Ishikawa (cell line): ENCODE results near the gene PTPRD.

Experiments
- CEBPB ChIP-seq: IDR thresholded peaks from 2 replicates; pipeline ENCODE4 v1.6.1; 2012
- CREB1 ChIP-seq: IDR thresholded peaks from 2 replicates; pipeline ENCODE4 v1.6.1; 2012; ENCODE audit warnings: low read depth
- EGR1 ChIP-seq: IDR thresholded peaks from 2 replicates; pipeline ENCODE4 v1.6.1; 2012
- EP300 ChIP-seq: IDR thresholded peaks from 2 replicates; pipeline ENCODE4 v1.6.1; 2012; ENCODE audit warnings: borderline replicate concordance
- FOXM1 ChIP-seq: IDR thresholded peaks from 2 replicates; pipeline ENCODE4 v1.6.1; 2012; ENCODE audit warnings: low read depth, borderline replicate concordance
- MAX ChIP-seq: IDR thresholded peaks from 2 replicates; pipeline ENCODE4 v1.6.1; 2012
- NFIC ChIP-seq: IDR thresholded peaks from 2 replicates; pipeline ENCODE4 v1.6.1; 2012
- RAD21 ChIP-seq: IDR thresholded peaks from 2 replicates; pipeline ENCODE4 v1.6.1; 2012; ENCODE audit warnings: low read depth
- REST ChIP-seq: IDR thresholded peaks from 2 replicates; pipeline ENCODE4 v1.6.1; 2012; ENCODE audit warnings: low read depth, mild to moderate bottlenecking
- TAF1 ChIP-seq: IDR thresholded peaks from 2 replicates; pipeline ENCODE4 v1.6.1; 2012; ENCODE audit warnings: low read depth, mild to moderate bottlenecking
- TCF12 ChIP-seq: IDR thresholded peaks from 2 replicates; pipeline ENCODE4 v1.6.1; 2012; ENCODE audit warnings: low read depth
- TEAD4 ChIP-seq: IDR thresholded peaks from 2 replicates; pipeline ENCODE4 v1.6.1; 2012
- USF1 ChIP-seq: IDR thresholded peaks from 2 replicates; pipeline ENCODE4 v1.6.1; 2012
- YY1 ChIP-seq: IDR thresholded peaks from 2 replicates; pipeline ENCODE4 v1.6.1; 2012; ENCODE audit warnings: low read depth
- ZBTB7A ChIP-seq: IDR thresholded peaks from 2 replicates; pipeline ENCODE4 v1.6.1; 2012; ENCODE audit warnings: low read depth

PTPRD gene

GRCh38 chr9:9614607-9615006 is 998.2 kb downstream of the PTPRD start:
- no peak for TF ChIP-seq ZBTB7A
- TF ChIP-seq EP300, result no peak
- no peak for TF ChIP-seq TEAD4
- no peak for TF ChIP-seq EGR1
- TF ChIP-seq TAF1, result no peak
- TF ChIP-seq NFIC, result no peak
- no peak for TF ChIP-seq RAD21
- no peak for TF ChIP-seq YY1
- no peak for TF ChIP-seq CREB1
- no peak for TF ChIP-seq USF1
- TF ChIP-seq TCF12, result no peak
- no peak for TF ChIP-seq REST
- TF ChIP-seq FOXM1, result no peak
- TF ChIP-seq CEBPB, result no peak
- TF ChIP-seq MAX, result no peak

- TF ChIP-seq TCF12 (no peak), CREB1 (no peak), RAD21 (no peak), ZBTB7A (no peak), REST (no peak), CEBPB (no peak), EP300 (no peak)
Measured at GRCh38 chr9:9612755-9613154, 1000.0 kb downstream of the PTPRD start.

GRCh38 chr9:9612270-9612669 is 1000.5 kb downstream of the PTPRD start:
- TF ChIP-seq TAF1 (no peak), EGR1 (no peak), REST (no peak), CREB1 (no peak), CEBPB (no peak), YY1 (no peak), NFIC (no peak), ZBTB7A (no peak), RAD21 (no peak), FOXM1 (no peak), TEAD4 (no peak), USF1 (no peak), MAX (no peak), TCF12 (no peak)

- TF ChIP-seq REST (no peak), EP300 (no peak), TCF12 (no peak), TEAD4 (no peak), ZBTB7A (no peak), MAX (no peak), USF1 (no peak), TAF1 (no peak), RAD21 (no peak), CREB1 (no peak), YY1 (no peak)
Measured at GRCh38 chr9:9605681-9606080, 1007.1 kb downstream of the PTPRD start.
